ENCODE data around the gene MYLK4.

The MYLK4 gene

GRCh38 chr6:2777249-2777648 is 26.5 kb upstream of the MYLK4 start:
- TF ChIP-seq ZFX (IDR thresholded peaks at IDR 0.05; ENCODE audit: borderline replicate concordance) (no peak), CTCF (IDR thresholded peaks at IDR 0.05) (no peak)

DNA sequence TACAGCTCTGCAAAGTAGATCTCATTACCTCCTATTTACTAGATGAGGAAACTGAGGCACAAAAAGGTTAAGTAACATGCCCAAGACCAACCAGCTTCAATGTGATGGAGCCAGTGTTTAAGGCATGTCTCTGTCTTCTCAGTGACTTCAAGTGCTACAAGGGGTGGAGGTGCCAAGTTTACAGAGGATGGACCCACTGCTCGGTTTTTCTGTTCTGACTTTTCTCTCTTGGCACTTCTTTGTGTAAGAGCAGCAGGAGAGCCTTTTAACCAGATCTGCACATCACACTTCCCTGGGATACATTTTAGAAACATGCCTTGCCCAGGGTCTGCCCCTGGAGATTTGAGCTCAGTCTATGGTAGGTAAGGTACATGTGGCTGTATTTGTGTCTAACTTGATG is 24.3 kb upstream of the MYLK4 start:
- no peak for TF ChIP-seq ZFX (IDR thresholded peaks at IDR 0.05; ENCODE audit: borderline replicate concordance)
- TF ChIP-seq CTCF (IDR thresholded peaks at IDR 0.05), result no peak
- no peak overlapping the region for H3K27ac ChIP-seq

More at GRCh38 chr6:2777249-2777648, 26.5 kb upstream of the MYLK4 start:
- no peak overlapping the region for H3K27ac ChIP-seq

GRCh38 chr6:2773449-2773848 is 22.7 kb upstream of the MYLK4 start:
- H3K27ac ChIP-seq, result no peak overlapping the region
- no peak for TF ChIP-seq ZFX (IDR thresholded peaks at IDR 0.05; ENCODE audit: borderline replicate concordance)
- no peak for TF ChIP-seq CTCF (IDR thresholded peaks at IDR 0.05)

DNA sequence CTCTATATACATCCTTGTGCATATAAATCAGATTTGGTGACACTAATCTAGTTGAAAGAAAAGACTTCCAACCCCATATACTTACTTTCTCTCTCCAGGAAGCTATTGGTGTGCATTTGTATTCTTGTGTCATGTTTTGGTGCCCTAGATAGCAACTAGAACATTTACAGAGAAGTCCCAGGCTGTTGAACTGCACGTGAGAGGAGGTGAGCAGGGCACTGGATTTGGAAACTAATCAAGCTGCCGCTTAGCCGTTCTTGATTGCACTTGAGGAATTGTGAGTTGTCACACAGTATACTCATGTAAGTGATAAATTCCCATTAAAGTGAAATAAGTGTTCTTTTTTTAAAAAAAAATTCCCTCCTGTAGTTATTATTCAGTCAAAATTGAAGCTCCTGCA is 22.1 kb upstream of the MYLK4 start:
- no peak overlapping the region for H3K27ac ChIP-seq
- TF ChIP-seq CTCF (IDR thresholded peaks at IDR 0.05), result no peak
- TF ChIP-seq ZFX (IDR thresholded peaks at IDR 0.05; ENCODE audit: borderline replicate concordance), result no peak

DNA sequence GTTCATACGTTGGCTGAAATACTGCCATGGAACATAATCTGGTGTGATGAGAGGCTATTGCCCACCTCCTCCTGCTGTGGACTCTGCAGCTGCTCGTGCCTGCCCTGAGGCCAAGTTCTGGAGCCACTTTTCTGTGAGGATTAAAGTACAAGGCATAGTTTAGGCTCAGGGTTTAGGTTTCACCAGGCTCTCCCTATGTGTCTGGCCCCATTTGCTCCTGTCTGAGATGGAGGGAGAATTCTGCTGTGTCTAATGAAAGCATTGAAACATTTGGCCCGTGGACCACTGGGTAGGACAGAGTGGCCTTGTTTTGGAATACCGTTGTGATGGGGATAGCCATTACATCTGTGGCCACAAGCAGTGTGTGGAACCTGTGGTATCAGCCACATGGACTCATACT is 20.4 kb upstream of the MYLK4 start:
- no peak overlapping the region for H3K27ac ChIP-seq
- no peak for TF ChIP-seq CTCF (IDR thresholded peaks at IDR 0.05)
- no peak for TF ChIP-seq ZFX (IDR thresholded peaks at IDR 0.05; ENCODE audit: borderline replicate concordance)

DNA sequence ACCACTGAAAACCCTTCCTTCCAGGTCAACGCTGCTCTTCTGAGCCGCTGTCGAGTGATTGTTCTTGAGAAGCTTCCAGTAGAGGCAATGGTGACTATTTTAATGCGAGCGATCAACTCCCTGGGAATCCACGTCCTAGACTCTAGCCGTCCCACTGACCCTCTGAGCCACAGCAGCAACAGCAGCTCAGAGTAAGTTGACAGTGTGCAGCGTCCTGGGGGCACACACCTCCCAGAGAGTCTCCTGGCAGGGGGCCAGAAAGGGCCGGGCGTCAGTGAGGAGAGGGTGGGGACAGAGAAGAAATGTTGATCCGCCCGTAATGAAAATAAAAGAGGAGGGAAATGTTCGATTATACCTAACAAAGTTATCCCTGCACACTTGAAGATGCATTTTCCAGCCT is 19.4 kb upstream of the MYLK4 start:
- no peak overlapping the region for H3K27ac ChIP-seq
- TF ChIP-seq ZFX (IDR thresholded peaks at IDR 0.05; ENCODE audit: borderline replicate concordance) (no peak), CTCF (IDR thresholded peaks at IDR 0.05) (no peak)

DNA sequence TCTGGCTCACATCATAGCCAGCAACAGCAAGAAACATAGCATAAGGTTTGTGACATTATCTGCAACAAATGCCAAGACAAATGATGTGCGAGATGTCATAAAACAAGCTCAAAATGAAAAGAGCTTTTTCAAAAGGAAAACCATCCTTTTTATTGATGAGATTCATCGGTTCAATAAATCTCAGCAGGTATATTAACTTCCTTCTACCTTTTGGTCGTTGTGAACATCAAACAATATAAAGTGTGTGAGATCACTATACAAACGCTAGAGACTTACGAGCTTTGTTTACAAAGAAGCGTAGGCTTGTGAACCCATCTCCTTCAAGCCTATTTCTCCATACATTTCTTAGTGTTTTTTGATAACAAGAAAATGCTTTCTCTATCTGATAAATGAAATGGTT is 18.0 kb upstream of the MYLK4 start:
- no peak for TF ChIP-seq ZFX (IDR thresholded peaks at IDR 0.05; ENCODE audit: borderline replicate concordance)
- no peak for TF ChIP-seq CTCF (IDR thresholded peaks at IDR 0.05)
- H3K27ac ChIP-seq, result no peak overlapping the region
